Right cardiac atrium (tissue), 5 donors: ENCODE data around the gene PAQR8. TPM values are rescaled to one million over a fixed set of nuclear protein-coding genes. Genes with fewer than 3 reads are reported as not detected.

Experiments used
- ATAC-seq, 2 donors: fragments of 200-7000 bp; cut with Tn5 transposase; one replicate each; pipeline versions ENCODE4 v1.8.0 to v1.9.1; 2020; ENCODE audit warnings: moderate library complexity in 2 of 2, mild to moderate bottlenecking in 1 of 2
- DNase-seq, 3 donors: peaks; one replicate each; pipeline ENCODE4 v3.0.0-alpha.2; 2020
- H3K27ac ChIP-seq: one replicate; pipeline ENCODE4 v1.5.1; 2013; ENCODE audit warnings: mild to moderate bottlenecking, low read length, control low read depth, moderate library complexity
- H3K27me3 ChIP-seq: one replicate; pipeline ENCODE4 v1.6.1; 2013; ENCODE audit not compliant: control insufficient read depth, insufficient read depth
- H3K4me1 ChIP-seq: one replicate; pipeline ENCODE4 v1.6.1; 2013; ENCODE audit warnings: low read length; ENCODE audit not compliant: control insufficient read depth, insufficient read depth
- H3K4me3 ChIP-seq: one replicate; pipeline ENCODE4 v1.5.1; 2013; ENCODE audit warnings: low read length, control low read depth
- H3K9me3 ChIP-seq: one replicate; pipeline ENCODE4 v1.6.1; 2013; ENCODE audit warnings: low read length; ENCODE audit not compliant: control insufficient read depth
- WGBS: extraction: QIAGEN DNeasy Blood & Tissue Kit; methylation state at CpG from one replicate; pipeline ENCODE4 v1.1.7; 2013; 5-methylcytosine and 5-hydroxymethylcytosine counted together
- intact Hi-C, 4 donors: fragments of 100-400 bp; cut with DNase I; formaldehyde crosslinking; loops; one replicate each; pipeline versions ENCODE4 v1.11.0 to v1.14.0; 2022 to 2023
- polyA plus RNA-seq: library from polyadenylated mRNA; stranded (reverse); fragments of 200-250 nt; gene quantifications from one replicate; pipeline ENCODE4 v1.2.3, GENCODE V29; 2013
- total RNA-seq, 4 donors: library from RNA; stranded (reverse); fragmentation: NEBNext Ultra II Directional; extraction: Animal tissue kit (Norgen Biotek cat#: 25700); gene quantifications; one replicate each; pipeline ENCODE4 v1.2.1, GENCODE V29; 2021
- donor health status: healthy with polysubstance abuse.
- donor health status: DM: no; HTN: yes; CAD: no.
- donor health status: DM: no; HTN: no; CAD: no.
- donor health status: DM: no; HTN: yes; CAD: no; lungs with severe emphysema.
- donor health status: DM: yes; HTN: yes; CAD: no.

Gene PAQR8
- total and polyA plus RNA-seq, 5 donors = 3.0 to 6.2 (median 4.7) TPM

DNA sequence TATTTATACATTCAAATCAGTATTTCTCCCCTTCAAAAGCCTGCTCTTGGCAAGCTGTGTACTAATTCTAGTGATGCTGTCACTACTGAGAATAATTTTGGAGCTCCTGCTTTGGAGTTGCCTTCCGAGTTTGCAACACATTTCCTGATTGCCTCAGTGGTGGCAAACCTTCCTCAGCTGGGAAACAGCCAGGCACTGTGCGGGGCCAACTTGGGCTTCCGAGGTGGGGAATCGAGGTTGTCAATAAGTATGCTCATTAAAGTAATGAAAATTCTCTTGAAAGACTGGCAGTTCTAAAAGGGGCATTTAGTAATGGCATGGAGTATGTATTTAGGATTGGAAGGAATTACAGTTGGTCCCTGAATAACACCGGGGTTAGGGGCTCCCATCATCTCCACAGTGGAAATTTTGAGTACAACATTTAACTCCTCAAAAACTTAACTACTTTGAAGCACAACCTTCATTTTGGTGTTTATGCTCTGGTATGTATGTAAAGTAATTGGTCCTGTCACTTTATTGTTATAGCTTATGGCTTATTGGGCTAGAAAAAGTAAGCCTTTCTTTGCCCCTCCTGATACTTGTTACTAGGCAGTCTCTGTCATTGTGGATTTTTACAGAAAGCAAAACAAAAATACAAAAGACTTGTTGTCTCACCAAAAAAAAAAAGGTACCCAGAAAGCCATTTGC lies 2.7 kb downstream of the PAQR8 start:
- intact Hi-C loops = loop anchor here in 2 of 4 donors (5.0 kb wide), 2 partner anchors 38 to 77 kb away; no protein-coding TSS in a partner anchor
- Histone ChIP-seq H3K4me3 (no peak overlapping the region), H3K9me3 (no peaks in the 10 kb centered on the region), H3K27me3 (no peaks in the 10 kb centered on the region), H3K4me1 (no peaks in the 10 kb centered on the region), H3K27ac (no peak overlapping the region)
- 57% methylated on average over 5 of the region's 5 CpGs for WGBS
- ATAC-seq (no peak), DNase-seq (no peak)

DNA sequence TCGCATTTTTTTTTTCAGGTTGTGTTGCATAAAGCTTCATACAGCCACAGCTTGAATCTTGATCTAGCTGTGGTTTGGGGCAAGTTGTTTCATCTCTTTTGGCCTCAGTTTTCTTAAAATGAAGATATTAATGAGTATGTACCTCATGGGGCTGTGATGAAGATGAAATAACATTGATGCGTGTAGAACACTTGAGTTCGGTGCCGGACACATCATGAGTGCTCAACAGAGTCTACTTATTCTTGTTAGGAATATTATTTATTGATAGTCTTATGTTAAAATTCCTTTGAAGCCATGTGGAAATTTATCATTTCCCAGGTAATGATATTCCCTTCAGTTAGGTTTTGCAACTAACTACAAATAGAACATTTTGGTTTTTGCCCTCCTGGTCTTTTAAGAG lies 3.4 kb downstream of the PAQR8 start:
- no peaks in the 10 kb centered on the region for H3K27me3 ChIP-seq
- no peak overlapping the region for H3K4me3 ChIP-seq
- H3K27ac ChIP-seq = no peak overlapping the region
- no peak for DNase-seq
- WGBS = 93% methylated on average over 4 of the region's 4 CpGs
- H3K4me1 ChIP-seq = no peaks in the 10 kb centered on the region
- H3K9me3 ChIP-seq = no peaks in the 10 kb centered on the region
- no peak for ATAC-seq
- intact Hi-C loops = no loop called here

DNA sequence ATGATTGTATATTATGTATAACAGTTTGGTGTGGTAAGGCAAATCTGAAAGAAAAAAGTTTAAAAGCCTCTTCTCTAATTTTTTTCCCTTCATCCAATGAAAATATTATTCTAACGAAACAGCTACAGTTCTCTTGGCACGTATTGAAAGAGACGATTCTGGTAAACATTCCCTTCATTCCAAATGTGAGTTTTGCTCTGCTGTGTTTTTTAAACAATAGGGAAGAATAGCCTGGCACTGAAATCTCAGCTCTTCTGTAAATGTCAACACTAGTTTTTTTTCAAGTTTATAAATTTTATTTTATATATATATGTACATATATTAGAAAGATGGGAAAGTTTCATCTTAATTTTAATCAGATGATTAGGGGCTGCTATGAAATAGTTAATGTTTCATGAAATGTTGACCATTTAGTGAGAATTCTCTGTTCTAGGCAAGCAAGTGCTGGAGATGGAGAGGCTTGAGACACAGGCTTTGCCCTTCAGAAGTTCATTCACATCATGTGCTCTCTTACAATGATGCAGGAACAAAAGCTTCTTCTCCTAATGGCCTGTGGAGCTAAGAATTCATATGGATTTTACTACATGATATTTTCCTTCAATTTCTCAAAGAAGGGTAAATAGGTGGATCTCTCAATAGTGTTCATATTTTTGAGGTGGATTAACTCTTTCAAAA lies 4.1 kb downstream of the PAQR8 start:
- no peak for DNase-seq
- Histone ChIP-seq H3K27me3 (no peaks in the 10 kb centered on the region), H3K9me3 (no peaks in the 10 kb centered on the region), H3K4me1 (no peaks in the 10 kb centered on the region), H3K27ac (no peak overlapping the region), H3K4me3 (no peak overlapping the region)
- intact Hi-C loops = no loop called here
- ATAC-seq = no peak
- WGBS = 44% methylated on average over 3 of the region's 3 CpGs

DNA sequence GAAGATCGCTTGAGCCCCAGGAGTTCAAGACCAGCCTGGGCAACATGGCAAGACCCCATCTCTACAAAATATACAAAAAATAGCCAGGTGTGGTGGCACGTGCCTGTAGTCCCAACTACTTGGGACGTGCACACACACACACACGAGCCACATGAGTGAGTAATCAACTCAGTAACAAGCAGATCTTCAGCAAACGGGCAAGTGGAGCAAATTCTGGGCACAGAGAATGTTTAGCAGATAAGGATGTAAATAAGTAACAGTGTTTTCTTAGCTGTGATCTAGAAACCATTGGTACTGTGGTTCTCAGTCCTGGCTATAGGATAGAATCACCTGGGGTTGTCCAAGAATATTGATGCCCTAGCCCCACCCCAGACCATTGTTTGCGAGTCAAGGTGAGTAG lies 6.1 kb downstream of the PAQR8 start:
- no peak overlapping the region for H3K27ac ChIP-seq
- H3K27me3 ChIP-seq = no peaks in the 10 kb centered on the region
- H3K9me3 ChIP-seq = no peaks in the 10 kb centered on the region
- peaks cover 1% of the 10 kb centered on the region for H3K4me1 ChIP-seq
- WGBS = 93% methylated on average over 6 of the region's 6 CpGs
- H3K4me3 ChIP-seq = no peak overlapping the region
- DNase-seq = no peak
- no peak for ATAC-seq
- intact Hi-C loops = no loop called here

DNA sequence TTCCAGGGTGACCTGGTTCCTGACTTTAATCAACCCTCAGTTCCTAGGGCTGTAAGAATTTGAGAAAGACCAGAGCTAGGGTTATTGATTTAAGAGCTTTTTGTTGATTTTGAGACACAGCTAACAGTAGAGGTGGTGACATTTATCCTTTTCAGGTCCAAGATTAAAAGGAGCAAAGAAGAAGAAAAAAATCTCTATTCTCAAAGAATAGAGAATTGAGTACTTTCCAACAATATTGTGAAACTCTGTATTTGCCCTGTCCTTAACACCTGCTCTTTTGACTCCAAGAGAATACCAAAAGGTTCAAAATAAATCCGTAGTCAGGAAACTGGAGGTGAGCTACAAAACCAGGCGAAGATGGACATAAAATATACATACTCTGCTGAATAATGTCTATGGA lies 7.3 kb downstream of the PAQR8 start:
- DNase-seq (no peak), ATAC-seq (no peak)
- Histone ChIP-seq H3K27me3 (no peaks in the 10 kb centered on the region), H3K27ac (no peak overlapping the region), H3K4me3 (no peak overlapping the region), H3K9me3 (no peaks in the 10 kb centered on the region), H3K4me1 (peaks cover 1% of the 10 kb centered on the region)
- intact Hi-C loops = no loop called here
- over 99% methylated on average over 2 of the region's 2 CpGs for WGBS

DNA sequence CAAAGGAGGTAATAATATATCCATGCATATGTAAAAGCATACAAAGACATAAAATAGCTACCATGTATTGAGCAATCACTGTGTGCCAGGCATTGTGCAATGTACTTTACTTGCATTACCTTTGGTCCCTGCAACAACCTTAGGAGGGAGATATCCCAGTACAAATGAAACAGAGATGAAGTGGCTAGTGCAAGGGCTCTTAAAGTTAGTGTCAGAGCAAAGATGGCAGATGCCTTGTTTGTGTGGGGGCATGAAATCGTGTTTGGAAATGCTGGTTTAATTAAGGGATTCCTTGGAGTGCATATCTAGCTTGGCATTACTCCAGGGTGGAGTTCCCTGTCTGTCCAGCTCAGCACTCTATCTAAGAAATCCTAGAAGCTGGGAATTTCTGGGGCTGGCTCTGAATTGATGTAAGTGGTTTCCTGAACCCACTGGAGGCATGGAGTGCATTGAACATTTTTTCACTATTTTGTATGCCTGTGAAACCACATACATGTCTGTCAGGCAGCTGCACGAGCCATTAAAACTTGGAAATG lies 9.8 kb downstream of the PAQR8 start:
- DNase-seq (no peak), ATAC-seq (no peak)
- WGBS = 29% methylated on average over 2 of the region's 2 CpGs
- Histone ChIP-seq H3K4me1 (peaks cover 4% of the 10 kb centered on the region), H3K9me3 (no peaks in the 10 kb centered on the region), H3K4me3 (no peak overlapping the region), H3K27ac (no peak overlapping the region), H3K27me3 (no peaks in the 10 kb centered on the region)
- intact Hi-C loops = no loop called here

DNA sequence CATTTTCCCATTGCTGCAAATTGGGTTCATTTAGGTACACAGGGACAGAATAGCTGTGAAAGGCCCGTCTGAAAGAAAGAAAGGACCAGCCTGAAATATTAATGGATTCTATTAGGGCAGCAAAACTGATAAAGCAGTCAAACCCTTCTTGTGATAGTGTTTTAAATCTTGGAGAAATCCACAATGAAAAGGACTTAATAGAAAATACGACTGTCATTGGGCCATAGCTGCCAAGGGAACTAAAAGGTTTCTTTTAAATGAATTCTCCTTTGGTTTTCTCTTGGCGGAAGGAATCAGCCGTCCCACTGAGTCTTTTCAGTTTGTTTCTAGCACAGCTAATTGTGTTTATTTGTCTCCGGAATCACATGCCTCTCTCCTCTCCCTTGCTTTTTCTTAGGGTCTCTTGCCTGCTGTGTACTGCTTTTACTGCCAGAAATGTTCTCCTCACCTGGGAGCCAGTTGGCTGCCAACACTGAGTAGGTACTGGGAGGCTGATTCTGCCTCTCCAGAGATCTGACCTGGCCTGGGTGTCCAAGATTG lies 11.3 kb downstream of the PAQR8 start:
- H3K4me3 ChIP-seq = no peak overlapping the region
- WGBS = 95% methylated on average over 5 of the region's 5 CpGs
- H3K27me3 ChIP-seq = no peaks in the 10 kb centered on the region
- H3K9me3 ChIP-seq = no peaks in the 10 kb centered on the region
- no peak overlapping the region for H3K27ac ChIP-seq
- no peak for DNase-seq
- peaks cover 4% of the 10 kb centered on the region for H3K4me1 ChIP-seq
- intact Hi-C loops = no loop called here
- no peak for ATAC-seq

DNA sequence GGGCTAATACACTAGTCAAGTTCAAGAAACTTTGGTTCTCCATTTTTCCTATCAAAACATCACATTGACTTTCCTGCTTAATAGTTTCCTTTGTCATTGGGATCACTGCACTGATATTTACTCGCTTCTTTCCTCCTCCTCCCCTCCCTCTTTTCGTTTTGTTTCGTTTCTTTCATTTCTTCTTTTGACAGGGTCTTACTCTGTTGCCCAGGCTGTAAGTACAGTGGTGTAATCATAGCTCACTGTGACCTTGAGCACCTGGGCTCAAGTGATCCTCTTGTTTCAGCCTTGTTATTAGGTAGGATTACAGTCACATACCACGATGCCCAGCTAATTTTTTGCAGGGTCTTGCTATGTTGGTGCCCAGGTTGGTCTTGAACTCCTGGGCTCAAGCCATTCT lies 12.3 kb downstream of the PAQR8 start:
- WGBS = 93% methylated on average over 4 of the region's 4 CpGs

DNA sequence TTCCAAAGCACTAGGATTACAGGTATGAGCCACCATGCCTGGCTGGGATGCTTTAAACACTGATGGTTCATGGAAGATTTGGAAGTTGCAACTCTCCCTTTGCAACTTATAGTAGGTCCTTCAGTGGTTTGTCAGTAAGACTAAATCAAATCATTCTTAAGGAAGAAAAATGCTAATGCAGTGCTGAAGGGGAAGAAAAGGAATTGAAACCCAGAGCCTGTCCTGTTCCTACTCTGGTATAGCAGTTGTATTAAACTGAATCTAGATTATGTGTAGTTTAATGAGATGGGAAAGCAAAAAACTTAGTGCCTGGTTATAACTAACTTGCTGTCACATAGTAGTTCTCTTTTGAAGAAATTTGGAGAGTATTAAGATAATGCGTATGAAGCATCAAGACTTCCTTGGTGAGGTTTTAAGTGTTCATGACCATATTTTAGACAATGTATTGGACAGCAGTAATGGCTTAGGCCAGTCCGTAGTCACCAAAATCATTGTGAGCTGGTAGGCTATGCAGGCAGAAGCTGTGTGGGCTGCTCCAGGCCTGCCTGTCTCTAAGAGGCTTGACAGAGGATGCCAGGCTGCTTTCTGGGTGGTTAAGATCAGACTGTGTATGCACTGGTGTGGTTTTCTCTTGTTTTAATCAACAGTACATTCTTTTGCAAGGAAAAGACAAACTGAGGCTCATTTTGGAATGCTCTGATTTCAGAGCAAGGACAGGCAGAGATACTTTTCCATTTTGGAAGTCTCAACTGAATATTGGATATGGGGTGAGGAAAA lies 14.0 kb downstream of the PAQR8 start:
- DNase-seq (no peak), ATAC-seq (no peak)
- intact Hi-C loops = no loop called here
- Histone ChIP-seq H3K9me3 (no peaks in the 10 kb centered on the region), H3K27ac (no peak overlapping the region), H3K4me3 (no peak overlapping the region), H3K4me1 (peaks cover 4% of the 10 kb centered on the region), H3K27me3 (no peaks in the 10 kb centered on the region)
- 89% methylated on average over 2 of the region's 2 CpGs for WGBS

More for the DNA sequence above, 12.3 kb downstream of the PAQR8 start:
- Histone ChIP-seq H3K27me3 (no peaks in the 10 kb centered on the region), H3K27ac (no peak overlapping the region), H3K4me1 (peaks cover 4% of the 10 kb centered on the region), H3K9me3 (no peaks in the 10 kb centered on the region), H3K4me3 (no peak overlapping the region)
- DNase-seq (no peak), ATAC-seq (no peak)
- intact Hi-C loops = no loop called here

DNA sequence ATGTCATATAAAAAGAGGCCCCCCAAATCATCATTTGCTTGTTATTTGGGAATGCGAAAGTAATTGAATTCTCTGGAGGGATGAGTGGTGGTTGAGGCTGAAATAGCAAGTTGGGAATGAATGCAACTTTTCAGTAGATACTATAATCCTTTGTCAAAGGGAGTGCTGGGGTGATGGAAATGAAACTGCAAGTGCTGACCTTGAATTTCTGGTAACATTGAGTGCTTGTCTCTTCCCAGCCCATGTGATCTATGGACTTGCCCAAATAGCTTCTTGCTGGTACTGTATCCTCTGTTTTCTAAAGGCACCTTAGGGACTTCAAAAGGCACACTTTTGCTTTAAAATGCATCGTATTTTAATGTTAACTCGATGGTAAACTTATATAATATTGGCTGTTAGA lies 14.8 kb downstream of the PAQR8 start:
- 91% methylated on average over 3 of the region's 3 CpGs for WGBS
- Histone ChIP-seq H3K9me3 (no peaks in the 10 kb centered on the region), H3K27ac (no peak overlapping the region), H3K27me3 (no peaks in the 10 kb centered on the region), H3K4me1 (peaks cover 2% of the 10 kb centered on the region), H3K4me3 (no peak overlapping the region)
- no peak for DNase-seq
- peak; percentile 62 to 63 for ATAC-seq
- intact Hi-C loops = no loop called here
